ENCODE measurements around the gene IL13RA1. TPM values are rescaled to one million over a fixed set of nuclear protein-coding genes. Genes with fewer than 3 reads are reported as not detected.

The IL13RA1 gene
- total RNA-seq (2016; rRNA removed; fragmentation: Illumina TruSeq; extraction: Trizol) (31.3 and 56.6 TPM in 2 replicates), polyA plus RNA-seq (2011; rRNA removed) (51.4 and 73.5 TPM in 2 replicates), polyA minus RNA-seq (2011; rRNA and poly(A)+ RNA removed; ENCODE audit: low replicate concordance) (17.3 and 29.2 TPM in 2 replicates), Bru-seq, nascent RNA (percentile 84 among the genes with signal in this experiment), BruChase-seq, experiment 1, labeled RNA remaining after a 6-hour chase (percentile 84 among the genes with signal in this experiment), BruChase-seq, experiment 2, labeled RNA remaining after a 2-hour chase (percentile 77 among the genes with signal in this experiment)
- 16.2 and 19.9 TPM in 2 replicates for total RNA-seq (2016; cell fraction: cytosol; rRNA removed; fragmentation: Illumina TruSeq; extraction: Trizol; ENCODE audit: low read depth)
- total RNA-seq (2016; cell fraction: insoluble cytoplasmic fraction; rRNA removed; fragmentation: Illumina TruSeq; extraction: Trizol) = 29.1 and 55.6 TPM in 2 replicates
- 29.6 and 33.1 TPM in 2 replicates for total RNA-seq (2016; cell fraction: membrane; rRNA removed; fragmentation: Illumina TruSeq; extraction: Trizol)
- 46.9 and 60.6 TPM in 2 replicates for total RNA-seq (2016; cell fraction: nucleus; rRNA removed; fragmentation: Illumina TruSeq; extraction: Trizol)
- 37.6 and 53.6 TPM in 2 replicates for polyA plus RNA-seq (2011; cell fraction: cytosol; rRNA removed)
- polyA plus RNA-seq (2011; cell fraction: nucleus; rRNA removed) = 14.4 and 16.3 TPM in 2 replicates
- 46.5 and 51.7 TPM in 2 replicates for polyA plus RNA-seq (2012)
- polyA plus RNA-seq (2016; cell fraction: cytosol; fragmentation: Illumina TruSeq; extraction: Trizol; ENCODE audit: low read depth) = 12.8 and 13.5 TPM in 2 replicates
- 28.0 and 29.4 TPM in 2 replicates for polyA plus RNA-seq (2016; cell fraction: insoluble cytoplasmic fraction; fragmentation: Illumina TruSeq; extraction: Trizol; ENCODE audit: low read depth)
- polyA plus RNA-seq (2016; cell fraction: membrane; fragmentation: Illumina TruSeq; extraction: Trizol; ENCODE audit: low read depth) = 22.0 and 23.4 TPM in 2 replicates
- polyA plus RNA-seq (2016; cell fraction: nucleus; fragmentation: Illumina TruSeq; extraction: Trizol; ENCODE audit: insufficient read depth, low read depth) = 59.8 and 60.8 TPM in 2 replicates
- 49.9 and 51.3 TPM in 2 replicates for polyA minus RNA-seq (2011; cell fraction: cytosol; rRNA and poly(A)+ RNA removed)
- 44.3 and 46.5 TPM in 2 replicates for polyA minus RNA-seq (2011; cell fraction: nucleus; rRNA and poly(A)+ RNA removed)
- long read RNA-seq, experiment 1, full-length matches to known transcripts = 20 of 36 reads
- long read RNA-seq, experiment 1, partial matches to known transcripts = 4 of 36 reads
- long read RNA-seq, experiment 1, other reads (novel, unspliced or antisense) = 12 of 36 reads
- long read RNA-seq, experiment 2, full-length matches to known transcripts = 57 of 204 reads
- long read RNA-seq, experiment 2, partial matches to known transcripts = 20 of 204 reads
- long read RNA-seq, experiment 2, other reads (novel, unspliced or antisense) = 127 of 204 reads

GRCh38 chrX:118726887-118727685, at the start of gene IL13RA1:
Gene IL13RA1, plus strand, starts transcription at chrX:118727606. Its CDS starts 33 bp downstream, at chrX:118727639.
- H3K27ac ChIP-seq (ENCODE audit: extremely low read length, insufficient read depth, low read length) = peak within 1 kb of the TSS; percentile 99
- no peaks in the 10 kb centered on the region for H3K36me3 ChIP-seq (replicated peaks in 1 of 2; ENCODE audit: control insufficient read depth in 1 of 2, insufficient read depth in 2 of 2, low read length in 2 of 2)
- H2AFZ ChIP-seq (ENCODE audit: low read length) = no peak within 1 kb of the TSS
- no peaks in the 10 kb centered on the region for H3K9me3 ChIP-seq (ENCODE audit: low read length)
- peak within 1 kb of the TSS; percentile 80 for H3K4me2 ChIP-seq (ENCODE audit: low read depth, low read length)
- H3K4me1 ChIP-seq (ENCODE audit: insufficient read depth, low read length) = peaks cover 63% of the 10 kb centered on the region
- in situ Hi-C loops (cut with HindIII; ENCODE audit: extremely low pct_ligation_motif_present, low pct_unique_long_range_greater_than_20kb) = no loop called here
- peak; percentile 91 for ATAC-seq
- H3K4me3 ChIP-seq (replicated peaks in 1 of 3; ENCODE audit: insufficient read depth in 1 of 3, low read depth in 2 of 3, low read length in 3 of 3) = peak within 1 kb of the TSS; percentile 65 to 74 (median 74)
- H4K20me1 ChIP-seq (ENCODE audit: insufficient read depth, low read length) = no peaks in the 10 kb centered on the region
- BruUV-seq (replicated peaks) = no TSS peak
- CTCF ChIA-PET (ENCODE audit: low intra/inter-chr PET ratio, low total read pairs) = no interaction called here
- POLR2A ChIA-PET = interaction anchor here (0.6 to 1.9 kb wide), 4 partner anchors 8 to 83 kb away, joined by 3 to 8 read pairs (median 4); no protein-coding TSS in a partner anchor
- H3K27me3 ChIP-seq (ENCODE audit: control insufficient read depth in 1 of 2, insufficient read depth in 2 of 2, low read length in 2 of 2) = no peaks in the 10 kb centered on the region
- FAIRE-seq = peak; percentile 100
- H3K9ac ChIP-seq (ENCODE audit: insufficient read depth, low read depth, low read length) = peak within 1 kb of the TSS; percentile 81
- H3K79me2 ChIP-seq (ENCODE audit: insufficient read depth, low read length) = peaks cover 34% of the 10 kb centered on the region
- DNase-seq (ENCODE audit: low spot score) = peak; percentile 93
- intact Hi-C loops (cut with micrococcal nuclease; ENCODE audit: unreplicated experiment) = loop anchor here (2.0 to 5.0 kb wide), 3 partner anchors 24 to 725 kb away; no protein-coding TSS in a partner anchor
- 0% methylated on average over 3 of the region's 56 CpGs for WGBS (ENCODE audit: low lambda C conversion rate)
- TF ChIP-seq IKZF4 (CRISPR knock-in tag; IDR thresholded peaks at IDR 0.05; ENCODE audit: borderline replicate concordance, low read depth, not compliant biosample characterization) (no peak), ZNF770 (CRISPR knock-in tag; IDR thresholded peaks at IDR 0.05) (peak; percentile 35; the same call in 1 of the 2 replicates), ZNF567 (CRISPR knock-in tag; IDR thresholded peaks at IDR 0.05; ENCODE audit: borderline replicate concordance) (no peak), ZSCAN21 (CRISPR knock-in tag; IDR thresholded peaks at IDR 0.05; ENCODE audit: borderline replicate concordance) (peak; percentile 36; the same call in 1 of the 2 replicates), ZNF326 (CRISPR knock-in tag; IDR thresholded peaks at IDR 0.05; ENCODE audit: borderline replicate concordance) (no peak), PCBP1 (IDR thresholded peaks at IDR 0.05; ENCODE audit: borderline replicate concordance, low read depth, low read length) (no peak), SIX4 (CRISPR knock-in tag; IDR thresholded peaks at IDR 0.05) (peak; percentile 75; the same call in 1 of the 2 replicates), PRMT3 (CRISPR knock-in tag; IDR thresholded peaks at IDR 0.05; ENCODE audit: borderline replicate concordance, low read depth) (no peak), ZNF660 (CRISPR knock-in tag; IDR thresholded peaks at IDR 0.05; ENCODE audit: borderline replicate concordance, low read depth) (no peak)
